GM21529 (cell line): Measurements from ENCODE around the gene ERBB4.

Source experiments
- ATAC-seq: cut with Tn5 transposase; IDR thresholded peaks from one replicate; pipeline ENCODE4 v1.9.1; 2021; ENCODE audit not compliant: unreplicated experiment

Gene ERBB4

DNA sequence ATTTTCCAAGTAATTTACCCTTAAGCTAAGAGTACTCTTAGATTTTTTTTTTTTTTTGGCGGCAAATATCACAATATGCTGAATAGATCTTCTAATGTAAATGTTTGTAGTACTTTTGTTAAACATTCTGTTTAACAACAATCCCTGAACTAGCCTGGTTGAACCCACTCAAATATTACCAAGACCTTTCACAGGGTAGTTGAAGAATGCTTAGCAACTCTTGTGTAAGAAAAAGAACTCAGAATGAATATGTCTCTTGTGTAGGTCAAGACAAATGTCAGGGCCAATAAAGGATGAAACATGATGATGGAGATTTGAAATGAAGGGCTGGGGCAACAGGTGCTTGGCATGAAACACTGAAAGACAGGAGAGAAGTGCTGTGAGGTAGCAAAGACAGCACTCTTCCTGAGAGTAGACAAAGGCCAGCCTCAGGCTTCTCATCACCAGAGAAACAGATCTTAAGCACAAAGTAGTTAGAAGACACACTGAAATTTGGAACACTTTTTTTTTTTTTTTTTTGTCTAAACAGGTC is 597.3 kb downstream of the ERBB4 start:
- ATAC-seq: no peak

- no peak for ATAC-seq
Observed at GRCh38 chr2:211939177-211939576, 599.4 kb downstream of the ERBB4 start.

DNA sequence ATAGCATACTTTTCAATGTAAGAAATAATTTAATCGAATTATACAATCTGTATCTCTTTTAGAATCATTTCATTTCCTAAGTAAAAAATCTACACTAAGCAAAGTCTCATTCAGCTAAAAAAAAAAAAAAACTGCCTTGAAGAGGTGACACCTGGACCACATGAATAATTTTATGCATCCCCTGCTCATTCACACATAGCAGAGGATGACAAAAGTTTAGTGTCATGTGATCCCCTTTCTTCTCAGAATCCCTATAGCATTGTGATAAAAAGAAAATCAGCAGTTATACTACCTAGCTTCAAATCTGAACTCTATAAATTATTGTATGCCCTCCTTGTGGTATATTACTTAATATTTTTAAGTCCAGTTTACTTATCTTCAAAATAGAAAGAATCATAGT is 603.8 kb downstream of the ERBB4 start:
- no peak for ATAC-seq

- ATAC-seq: no peak
Observed at GRCh38 chr2:211931314-211931713, 607.3 kb downstream of the ERBB4 start.

DNA sequence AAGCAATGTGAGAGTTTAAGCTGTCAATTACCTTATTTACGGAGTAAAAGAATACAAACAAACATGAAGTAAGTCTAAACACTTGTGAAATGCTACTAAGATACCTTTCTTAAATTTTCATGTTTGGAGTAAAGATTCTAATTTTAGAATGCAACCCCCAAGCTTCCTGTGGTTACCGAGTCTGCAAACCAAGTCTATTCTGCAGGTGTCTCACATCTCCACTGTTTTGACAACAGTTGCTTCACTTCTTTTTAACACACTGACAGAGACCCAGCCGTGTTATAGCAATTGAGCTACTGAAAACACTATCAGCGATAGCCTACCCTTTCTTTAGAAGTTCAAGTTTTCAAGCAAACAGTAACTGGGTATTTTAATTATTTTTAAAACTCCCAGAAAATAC is 608.3 kb downstream of the ERBB4 start:
- ATAC-seq: peak; percentile 90

DNA sequence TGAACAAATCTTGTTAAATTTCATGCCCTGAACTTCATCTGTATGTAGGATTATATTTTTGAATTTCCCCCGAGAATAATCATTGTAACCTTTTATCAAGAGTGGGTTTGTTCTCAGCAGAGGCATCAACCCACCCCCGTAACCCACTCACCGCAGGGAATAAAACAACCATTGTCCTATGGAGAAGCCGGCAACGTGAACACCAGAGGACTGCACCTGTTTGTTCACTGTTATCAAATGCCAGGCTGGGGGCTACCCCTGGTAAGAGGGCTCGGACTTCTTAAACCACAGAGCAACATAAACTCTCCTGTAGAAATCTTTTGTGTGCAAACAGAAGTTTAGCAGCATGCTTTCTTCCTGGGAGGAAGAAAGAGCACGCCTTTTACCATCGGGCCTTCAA is 610.4 kb downstream of the ERBB4 start:
- no peak for ATAC-seq

- no peak for ATAC-seq
Observed at GRCh38 chr2:211923019-211923418, 615.6 kb downstream of the ERBB4 start.

DNA sequence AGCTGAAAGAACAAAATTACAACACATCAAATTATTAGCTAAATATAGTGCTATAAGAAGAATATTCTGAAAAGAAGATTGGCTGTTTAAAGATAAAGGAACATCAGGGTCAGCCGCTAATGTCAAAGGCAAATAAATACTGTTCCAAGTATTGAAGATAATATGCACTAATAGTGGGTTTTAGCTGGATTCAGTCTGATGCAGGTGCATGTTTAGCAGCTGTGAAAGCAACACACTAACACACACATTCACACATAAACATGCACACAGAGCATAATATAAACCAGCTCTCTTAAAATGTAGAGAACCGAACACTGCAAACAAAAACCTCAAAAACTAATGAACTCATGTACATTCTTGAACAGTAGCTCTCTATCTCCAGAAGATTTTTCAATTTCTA is 634.6 kb downstream of the ERBB4 start:
- no peak for ATAC-seq

DNA sequence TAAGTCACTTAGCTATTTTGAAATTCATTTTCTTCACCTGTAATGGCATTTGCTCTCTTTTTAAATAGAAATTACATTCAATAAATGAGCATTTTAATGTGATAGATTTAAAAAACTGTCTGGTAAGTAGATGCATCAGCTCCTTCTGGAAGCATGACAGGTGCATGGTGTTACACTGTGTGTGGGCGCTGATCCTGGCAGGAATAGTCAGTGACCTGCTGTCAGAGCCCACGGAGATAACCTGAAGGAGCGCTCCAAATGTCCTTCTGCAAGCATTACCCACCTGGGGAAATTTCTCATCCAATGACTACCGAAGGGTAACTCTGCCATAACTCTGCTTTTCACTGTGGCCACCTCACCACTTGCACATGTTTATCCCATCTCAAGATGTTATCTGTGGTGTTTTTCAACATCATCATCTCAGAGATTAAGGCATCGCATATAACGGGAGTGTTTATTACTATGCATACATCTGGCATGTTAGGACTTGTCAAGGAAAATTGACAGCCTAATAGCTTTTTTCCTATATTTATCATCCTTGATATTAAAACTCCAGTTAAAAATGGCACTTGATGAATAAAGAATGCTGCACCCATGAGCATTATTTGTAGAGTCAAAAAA is 637.3 kb downstream of the ERBB4 start:
- no peak for ATAC-seq

DNA sequence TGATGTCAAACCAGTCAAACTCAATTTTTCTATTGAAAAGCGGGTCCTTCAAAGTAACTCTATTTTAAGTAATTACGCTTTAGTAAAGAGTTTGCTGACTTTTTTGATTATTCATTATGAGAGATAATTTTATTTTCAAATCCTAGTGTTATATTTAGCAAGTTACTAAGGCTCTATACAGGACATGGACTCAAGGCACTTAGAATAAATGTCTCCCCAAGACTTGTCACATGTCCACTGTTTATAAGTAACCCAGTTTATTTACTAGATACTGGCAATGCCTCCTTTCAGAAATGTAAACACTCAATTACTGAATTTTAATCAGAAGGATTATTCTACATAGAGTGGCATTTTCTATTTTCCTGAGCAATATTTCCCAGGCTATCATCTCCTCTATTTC is 638.1 kb downstream of the ERBB4 start:
- no peak for ATAC-seq

- ATAC-seq: no peak
Observed at GRCh38 chr2:211900000-211900399, 638.6 kb downstream of the ERBB4 start.

DNA sequence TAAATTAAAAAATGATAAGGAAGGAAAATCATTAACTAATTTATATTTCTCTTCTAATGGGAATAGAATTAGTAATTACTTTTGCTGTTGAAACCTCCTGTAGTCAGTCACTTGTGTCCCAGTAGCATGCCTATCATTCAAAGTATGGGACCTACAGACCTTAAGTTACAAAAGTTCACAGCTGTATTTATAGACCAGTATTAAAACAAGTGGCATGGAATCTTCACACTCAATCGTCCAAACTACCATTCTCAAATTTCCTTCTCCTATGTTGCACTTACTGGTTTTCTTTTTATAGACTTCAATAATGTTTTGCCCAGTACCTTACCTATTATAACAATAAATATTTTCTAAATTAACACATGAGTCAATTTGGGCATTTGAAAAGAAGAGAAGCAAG is 639.9 kb downstream of the ERBB4 start:
- ATAC-seq: no peak

GRCh38 chr2:211881449-211881848 is 657.2 kb downstream of the ERBB4 start:
- ATAC-seq: no peak

DNA sequence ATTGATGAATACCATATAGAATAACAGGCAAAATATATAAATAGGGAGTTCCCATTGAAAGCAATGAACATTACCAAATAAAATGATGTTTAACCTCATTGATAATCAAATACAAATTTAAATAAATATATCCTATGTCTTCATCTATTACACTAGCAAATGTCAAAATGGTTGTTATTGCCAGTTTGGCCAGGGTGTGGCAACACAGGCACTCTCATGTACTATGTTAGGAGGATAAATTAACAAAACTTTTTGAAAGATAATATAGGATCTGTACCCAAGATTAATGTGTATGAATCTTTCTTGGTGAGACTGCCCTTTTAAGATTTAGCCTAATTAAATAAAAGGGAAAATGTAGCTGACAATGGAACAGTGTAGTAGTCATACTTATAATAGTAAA is 659.3 kb downstream of the ERBB4 start:
- ATAC-seq: no peak

- no peak for ATAC-seq
Observed at GRCh38 chr2:211877061-211877460, 661.5 kb downstream of the ERBB4 start.

- no peak for ATAC-seq
Observed at GRCh38 chr2:211875488-211875887, 663.1 kb downstream of the ERBB4 start.

DNA sequence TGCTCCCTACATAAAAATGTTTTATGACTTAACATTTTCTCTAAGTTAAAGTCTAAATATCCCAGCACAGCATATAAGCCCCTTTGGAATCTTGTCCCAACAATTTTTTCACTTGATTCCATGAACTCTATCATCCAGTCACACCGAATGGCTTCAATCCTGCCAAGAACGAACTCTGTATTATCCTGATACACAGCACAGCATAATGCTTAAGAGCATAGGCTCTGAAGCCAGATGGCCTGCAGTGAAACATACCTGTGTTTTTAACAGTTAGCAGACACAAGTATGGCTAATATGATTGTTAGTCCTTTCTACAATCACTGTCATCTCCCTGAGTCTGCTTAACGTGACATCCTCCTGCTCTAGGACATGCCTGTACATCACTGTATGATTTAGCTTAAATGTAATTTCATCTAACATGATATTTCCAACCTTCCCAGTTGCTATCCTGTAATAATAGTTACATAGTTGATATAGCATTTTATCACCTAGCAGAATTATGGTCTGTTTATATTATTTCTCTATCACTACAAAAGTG is 669.5 kb downstream of the ERBB4 start:
- no peak for ATAC-seq

DNA sequence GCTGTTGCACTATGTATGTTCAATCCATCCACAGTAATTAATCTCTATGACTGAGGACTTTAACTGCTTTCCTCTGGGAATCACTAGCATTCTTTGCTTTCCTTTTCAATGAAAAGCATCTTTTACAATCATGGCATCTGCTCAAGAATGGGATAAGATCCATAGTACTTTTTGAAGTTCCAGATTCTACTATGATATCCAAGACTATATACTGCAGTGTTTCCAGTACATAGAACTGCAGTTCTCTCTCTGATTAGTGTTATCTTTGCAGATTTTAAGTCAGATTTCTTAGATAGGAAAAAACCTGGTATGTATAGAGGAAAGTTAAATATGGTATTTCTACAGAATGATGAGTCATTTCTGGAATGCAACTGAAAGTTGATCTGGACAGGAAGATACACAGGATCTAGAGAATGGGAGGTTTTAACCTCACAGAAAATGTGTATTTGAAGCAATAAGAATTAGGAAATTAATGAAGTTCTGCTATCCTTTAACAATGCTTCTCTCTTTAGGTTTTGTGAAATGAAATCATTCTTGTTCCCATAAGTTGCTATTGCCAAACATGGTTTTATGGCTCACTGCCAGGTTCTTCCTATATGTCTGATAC is 670.7 kb downstream of the ERBB4 start:
- ATAC-seq: peak; percentile 96

- no peak for ATAC-seq
Observed at GRCh38 chr2:211864328-211864727, 674.3 kb downstream of the ERBB4 start.

DNA sequence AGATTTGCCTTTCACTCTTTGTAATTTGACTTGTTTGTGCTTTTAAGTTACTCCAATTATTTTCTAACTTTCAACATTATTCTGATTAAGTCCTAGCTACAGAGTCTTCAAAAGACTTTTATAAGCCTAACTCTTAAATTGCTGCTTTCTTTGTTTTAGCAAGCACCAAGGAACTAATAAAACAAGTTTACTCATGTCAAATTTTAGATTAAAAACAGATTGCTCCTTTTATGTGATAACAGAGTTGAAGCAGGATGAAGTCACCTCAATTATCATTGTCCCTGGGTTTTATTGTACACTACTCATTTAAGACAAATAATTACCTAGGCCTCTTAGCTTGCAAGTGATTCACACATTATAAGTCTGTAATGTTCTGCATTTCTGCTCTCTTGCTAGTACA is 678.4 kb downstream of the ERBB4 start:
- ATAC-seq: no peak

DNA sequence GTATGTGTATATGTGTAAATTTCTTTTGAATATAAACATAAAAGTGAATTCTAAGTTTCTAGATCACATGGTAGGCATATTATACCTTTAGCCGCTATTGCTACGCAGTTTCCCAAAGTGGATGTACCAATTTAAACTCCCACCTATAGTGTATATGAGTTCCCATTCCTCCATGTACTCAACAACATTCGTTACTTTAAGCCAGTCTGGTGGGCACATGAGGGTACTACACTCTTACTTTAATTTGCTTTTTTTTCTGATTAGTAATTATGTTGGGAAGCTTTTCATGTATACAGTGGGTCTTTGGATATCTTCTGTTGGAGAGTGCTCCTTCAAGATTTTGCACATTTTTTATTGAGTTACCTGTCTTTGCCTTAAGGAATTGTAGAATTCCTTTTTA is 683.8 kb downstream of the ERBB4 start:
- ATAC-seq: no peak

DNA sequence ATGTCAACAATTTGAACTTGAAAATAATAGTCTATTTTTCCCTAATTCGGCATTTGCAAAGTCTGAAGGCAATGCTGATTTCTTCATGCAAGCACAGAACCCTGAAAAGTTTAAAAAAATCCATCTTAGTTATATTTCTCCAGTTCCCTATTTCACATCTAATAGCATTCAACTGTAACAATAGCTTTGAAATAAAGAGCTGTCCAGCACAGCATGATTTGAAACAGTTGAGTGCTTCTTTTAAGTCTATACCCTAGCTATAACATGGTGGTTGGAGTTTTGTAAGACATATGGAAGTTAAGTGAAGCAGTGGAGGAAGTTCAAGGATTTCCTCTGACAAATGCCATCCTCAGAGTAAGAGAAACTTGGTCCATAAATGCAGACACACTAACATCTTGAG is 691.9 kb downstream of the ERBB4 start:
- no peak for ATAC-seq

- no peak for ATAC-seq
Observed at GRCh38 chr2:211846036-211846400, 692.6 kb downstream of the ERBB4 start.
